ENCODE results near the gene ABCA12.

ABCA12 gene

DNA sequence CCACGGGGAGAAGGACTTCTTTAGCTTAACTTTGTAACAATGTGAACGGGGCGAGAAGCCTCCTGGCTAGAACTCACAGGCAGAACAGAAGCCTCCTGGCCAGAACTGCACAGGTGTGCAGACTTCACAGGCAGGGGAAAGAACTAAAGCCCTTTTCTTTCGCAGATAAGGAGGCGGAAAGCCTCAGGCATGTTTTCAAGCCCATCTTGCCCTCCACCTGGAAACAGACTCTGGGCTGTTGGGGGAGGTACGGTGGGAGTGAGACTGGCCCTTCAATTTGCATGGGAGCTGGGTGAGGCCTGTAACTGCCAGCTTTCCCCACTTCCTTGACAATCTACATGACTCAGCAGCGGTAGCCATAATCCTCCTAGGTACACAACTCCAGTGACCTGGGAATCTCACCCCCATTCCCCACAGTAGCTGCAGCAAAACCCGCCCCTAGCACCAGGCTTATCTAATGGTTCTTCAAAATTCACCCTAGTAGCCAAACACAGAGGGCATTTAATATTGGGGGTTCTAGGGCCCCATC, 22.9 kb upstream of the ABCA12 start:
- H3K4me3 ChIP-seq (ENCODE audit: low read depth, low read length): no peak overlapping the region
- no peak for DNase-seq (ENCODE audit: low read depth, low spot score)
- CTCF ChIA-PET: interaction anchor here (1.0 kb wide), 1 partner anchor 1342 kb away, joined by 3 read pairs; no protein-coding TSS in a partner anchor
- POLR2A ChIA-PET: no interaction called here
- TF ChIP-seq, protein P1, sequence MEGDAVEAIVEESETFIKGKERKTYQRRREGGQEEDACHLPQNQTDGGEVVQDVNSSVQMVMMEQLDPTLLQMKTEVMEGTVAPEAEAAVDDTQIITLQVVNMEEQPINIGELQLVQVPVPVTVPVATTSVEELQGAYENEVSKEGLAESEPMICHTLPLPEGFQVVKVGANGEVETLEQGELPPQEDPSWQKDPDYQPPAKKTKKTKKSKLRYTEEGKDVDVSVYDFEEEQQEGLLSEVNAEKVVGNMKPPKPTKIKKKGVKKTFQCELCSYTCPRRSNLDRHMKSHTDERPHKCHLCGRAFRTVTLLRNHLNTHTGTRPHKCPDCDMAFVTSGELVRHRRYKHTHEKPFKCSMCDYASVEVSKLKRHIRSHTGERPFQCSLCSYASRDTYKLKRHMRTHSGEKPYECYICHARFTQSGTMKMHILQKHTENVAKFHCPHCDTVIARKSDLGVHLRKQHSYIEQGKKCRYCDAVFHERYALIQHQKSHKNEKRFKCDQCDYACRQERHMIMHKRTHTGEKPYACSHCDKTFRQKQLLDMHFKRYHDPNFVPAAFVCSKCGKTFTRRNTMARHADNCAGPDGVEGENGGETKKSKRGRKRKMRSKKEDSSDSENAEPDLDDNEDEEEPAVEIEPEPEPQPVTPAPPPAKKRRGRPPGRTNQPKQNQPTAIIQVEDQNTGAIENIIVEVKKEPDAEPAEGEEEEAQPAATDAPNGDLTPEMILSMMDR (IDR thresholded peaks at IDR 0.05; ENCODE audit: insufficient read depth, low read length, missing control alignments): no peak

DNA sequence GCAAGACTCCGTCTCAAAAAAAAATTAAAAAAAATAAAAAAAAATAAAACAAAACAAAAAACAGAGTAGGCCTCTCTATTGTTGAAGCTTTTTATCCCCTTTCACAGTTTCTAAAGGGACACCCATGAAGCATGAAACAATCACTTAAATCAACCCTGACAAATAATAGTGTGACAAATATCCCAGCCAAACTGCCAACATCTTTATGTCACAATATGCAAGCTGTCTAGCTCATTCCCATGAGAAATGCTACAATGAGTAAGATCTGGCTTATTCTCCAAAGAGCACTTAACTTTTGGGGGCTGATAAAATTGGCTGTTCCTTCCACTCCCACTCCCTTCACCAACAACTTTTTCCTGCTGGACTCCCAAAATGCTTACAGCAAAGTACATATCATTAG, 21.7 kb upstream of the ABCA12 start:
- TF ChIP-seq, protein P1 (IDR thresholded peaks at IDR 0.05; ENCODE audit: insufficient read depth, low read length, missing control alignments): no peak
- DNase-seq (ENCODE audit: low read depth, low spot score): no peak
- ChIA-PET POLR2A (no interaction called here), CTCF (interaction anchor here (1.0 kb wide), 1 partner anchor 1341 kb away, joined by 3 read pairs; no protein-coding TSS in a partner anchor)
- H3K4me3 ChIP-seq (ENCODE audit: low read depth, low read length): no peak overlapping the region

DNA sequence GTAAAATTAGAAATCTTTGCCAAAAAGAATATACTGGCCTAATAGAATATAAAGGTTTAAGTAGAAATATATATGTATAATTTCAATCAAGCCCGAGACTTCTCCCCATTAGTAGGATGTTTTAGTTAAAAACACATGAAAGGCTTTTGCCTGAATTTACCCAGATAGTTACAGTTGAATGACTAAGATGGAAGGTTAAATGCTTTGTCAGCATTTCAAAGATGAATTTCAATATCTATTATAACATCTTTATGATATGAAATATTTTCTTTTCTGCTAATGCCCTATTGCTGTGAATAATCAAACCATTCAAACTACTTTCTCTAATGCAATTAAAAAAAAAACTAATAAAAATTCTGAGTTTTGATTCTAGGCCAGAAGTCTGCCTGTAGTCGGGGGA, 18.0 kb upstream of the ABCA12 start:
- no peak for DNase-seq (ENCODE audit: low read depth, low spot score)
- TF ChIP-seq, protein P1 (IDR thresholded peaks at IDR 0.05; ENCODE audit: insufficient read depth, low read length, missing control alignments): no peak
- POLR2A ChIA-PET: no interaction called here
- no peak overlapping the region for H3K4me3 ChIP-seq (ENCODE audit: low read depth, low read length)
- CTCF ChIA-PET: no interaction called here

DNA sequence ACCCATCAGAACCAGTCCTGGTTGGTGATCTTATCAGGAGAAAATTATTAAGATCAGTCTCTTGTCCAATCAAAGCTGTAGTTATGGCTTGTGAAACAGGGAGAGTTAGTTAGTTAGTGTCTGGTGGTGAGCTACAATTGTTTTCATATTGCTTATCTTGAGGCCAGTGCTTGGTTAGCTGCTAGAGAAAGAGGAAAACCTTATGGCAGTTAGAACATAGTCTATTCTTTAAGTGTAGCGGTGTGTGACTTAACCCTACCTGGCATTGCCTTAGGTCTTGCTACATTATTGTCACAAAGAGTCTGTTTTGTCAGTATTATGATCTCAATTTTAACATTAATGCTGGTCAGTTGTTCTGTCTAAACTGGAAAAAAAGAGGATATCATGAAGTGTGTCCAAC, 11.5 kb upstream of the ABCA12 start:
- H3K4me3 ChIP-seq (ENCODE audit: low read depth, low read length): no peak overlapping the region
- POLR2A ChIA-PET: no interaction called here
- TF ChIP-seq, protein P1 (IDR thresholded peaks at IDR 0.05; ENCODE audit: insufficient read depth, low read length, missing control alignments): no peak
- no peak for DNase-seq (ENCODE audit: low read depth, low spot score)
- CTCF ChIA-PET: no interaction called here

DNA sequence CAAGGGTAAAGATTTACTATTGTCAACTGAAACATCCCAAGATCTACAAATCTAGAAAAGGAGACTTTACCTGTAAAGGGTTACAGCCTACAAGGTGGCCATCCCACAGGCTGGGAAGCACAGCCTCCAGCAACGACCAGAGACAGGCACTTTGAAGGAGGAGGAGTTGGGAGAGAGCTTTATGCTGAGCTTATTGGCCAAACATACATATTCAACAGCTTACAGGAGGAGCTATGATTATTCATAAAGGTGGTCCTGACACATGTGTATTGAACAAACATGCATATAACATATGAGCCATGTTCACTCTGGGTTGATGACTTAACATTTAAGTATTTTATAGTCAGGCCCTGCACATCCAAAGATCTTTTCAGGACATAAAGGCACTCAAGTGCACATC, 11.1 kb upstream of the ABCA12 start:
- TF ChIP-seq, protein P1 (IDR thresholded peaks at IDR 0.05; ENCODE audit: insufficient read depth, low read length, missing control alignments): no peak
- no peak for DNase-seq (ENCODE audit: low read depth, low spot score)
- ChIA-PET CTCF (no interaction called here), POLR2A (no interaction called here)
- H3K4me3 ChIP-seq (ENCODE audit: low read depth, low read length): no peak overlapping the region

DNA sequence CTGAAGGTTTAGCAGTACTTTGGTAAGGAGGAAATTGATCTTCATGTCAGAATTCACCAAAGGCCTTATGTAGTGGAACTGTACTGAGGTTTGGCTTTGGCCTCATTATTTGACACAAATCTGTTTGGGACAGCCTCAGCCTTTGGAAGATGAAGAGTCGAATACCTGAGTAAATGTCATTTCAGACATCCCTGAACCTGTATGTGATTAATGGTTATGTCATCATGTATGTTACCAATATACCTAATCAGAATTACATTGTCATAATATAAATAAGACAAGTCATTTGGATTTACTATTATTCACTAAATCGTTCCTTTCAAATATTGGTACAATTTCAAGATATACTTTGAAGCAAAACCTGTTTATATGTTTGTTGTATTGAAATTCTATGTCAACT, 10.6 kb upstream of the ABCA12 start:
- no peak overlapping the region for H3K4me3 ChIP-seq (ENCODE audit: low read depth, low read length)
- TF ChIP-seq, protein P1 (IDR thresholded peaks at IDR 0.05; ENCODE audit: insufficient read depth, low read length, missing control alignments): no peak
- no peak for DNase-seq (ENCODE audit: low read depth, low spot score)
- ChIA-PET POLR2A (no interaction called here), CTCF (no interaction called here)

All from AG04449 (cell line).